Right lobe of liver (tissue), 6 donors: ENCODE measurements around the gene TMC4. TPM values are rescaled to one million over a fixed set of nuclear protein-coding genes. Genes with fewer than 3 reads are reported as not detected.

Experiments used
- ATAC-seq, 4 donors: fragments of 200-7000 bp; cut with Tn5 transposase; one replicate each; pipeline ENCODE4 v1.9.1; 2020; ENCODE audit warnings: mild to moderate bottlenecking in 4 of 4, moderate library complexity in 4 of 4
- DNase-seq, 3 donors: peaks; one replicate each; pipeline ENCODE4 v3.0.0-alpha.2; 2020
- H3K27ac ChIP-seq, 3 donors: fragments of 200-600 bp; one replicate each; pipeline ENCODE4 v1.8.0; 2022
- H3K27me3 ChIP-seq, 2 donors: fragments of 200-600 bp; one replicate each; pipeline ENCODE4 v1.8.0; 2022
- H3K36me3 ChIP-seq, 4 donors: fragments of 200-600 bp; sonication (generic) in 1 of 4; one replicate each; pipeline versions ENCODE4 v1.5.1 to v1.8.0; 2017 to 2022; ENCODE audit warnings: control low read depth in 1 of 4
- H3K4me1 ChIP-seq, 4 donors: fragments of 200-600 bp; sonication (generic) in 1 of 4; one replicate each; pipeline versions ENCODE4 v1.5.1 to v1.8.0; 2017 to 2022; ENCODE audit warnings: control low read depth in 1 of 4
- H3K4me3 ChIP-seq, 3 donors: fragments of 200-600 bp; one replicate each; pipeline ENCODE4 v1.8.0; 2022
- H3K9me3 ChIP-seq, 4 donors: fragments of 200-600 bp; sonication (generic) in 1 of 4; one replicate each; pipeline versions ENCODE4 v1.5.1 to v1.8.0; 2017 to 2022; ENCODE audit warnings: control low read depth in 1 of 4
- POLR2A ChIP-seq: fragments of 450-650 bp; IDR thresholded peaks from one replicate; pipeline ENCODE4 v1.6.1; 2017; ENCODE audit warnings: antibody characterized with exemption, mild to moderate bottlenecking
- WGBS: methylation state at CpG from one replicate; pipeline ENCODE4 v1.1.6; 2018; ENCODE audit warnings: low coverage, low lambda C conversion rate; ENCODE audit not compliant: insufficient coverage; ENCODE audit errors: missing lambda C conversion rate; 5-methylcytosine and 5-hydroxymethylcytosine counted together
- intact Hi-C, 2 donors: fragments of 100-400 bp; cut with DNase I; formaldehyde crosslinking; loops; one replicate each; pipeline versions ENCODE4 v1.11.2 to v1.14.1; 2022
- total RNA-seq, 6 experiments: library from RNA; depleted of rRNA in 2 of 6; stranded (reverse); fragments of >200 nt in 2 of 6; fragmentation: NEBNext Ultra II Directional in 3 of 6; extraction: Animal tissue kit (Norgen Biotek cat#: 25700) in 3 of 6; gene quantifications; one replicate each; pipeline versions ENCODE4 v1.1.0 to v1.2.4, GENCODE V29; 2016 to 2023
- TF ChIP-seq, protein P1 (sequence below), 4 donors: fragments of 200-600 bp in 3 of 4; fragments of 450-650 bp in 1 of 4; IDR thresholded peaks; one replicate each; pipeline versions ENCODE4 v1.5.1 to v1.8.0; 2016 to 2022; ENCODE audit warnings: antibody characterized with exemption in 4 of 4, mild to moderate bottlenecking in 2 of 4
- donor health status: DM: no; HTN: yes; CAD: no.
- donor health status: DM: no; HTN: no; CAD: no.
- donor health status: DM: no; HTN: no; CAD: no.
- donor health status: DM: no; HTN: yes; CAD: no.
- donor health status: DM: no; HTN: yes; CAD: no.

TMC4 gene
- total RNA-seq, 6 experiments from 2014 or later, result 0.18 to 2.4 (median 1.1) TPM

DNA sequence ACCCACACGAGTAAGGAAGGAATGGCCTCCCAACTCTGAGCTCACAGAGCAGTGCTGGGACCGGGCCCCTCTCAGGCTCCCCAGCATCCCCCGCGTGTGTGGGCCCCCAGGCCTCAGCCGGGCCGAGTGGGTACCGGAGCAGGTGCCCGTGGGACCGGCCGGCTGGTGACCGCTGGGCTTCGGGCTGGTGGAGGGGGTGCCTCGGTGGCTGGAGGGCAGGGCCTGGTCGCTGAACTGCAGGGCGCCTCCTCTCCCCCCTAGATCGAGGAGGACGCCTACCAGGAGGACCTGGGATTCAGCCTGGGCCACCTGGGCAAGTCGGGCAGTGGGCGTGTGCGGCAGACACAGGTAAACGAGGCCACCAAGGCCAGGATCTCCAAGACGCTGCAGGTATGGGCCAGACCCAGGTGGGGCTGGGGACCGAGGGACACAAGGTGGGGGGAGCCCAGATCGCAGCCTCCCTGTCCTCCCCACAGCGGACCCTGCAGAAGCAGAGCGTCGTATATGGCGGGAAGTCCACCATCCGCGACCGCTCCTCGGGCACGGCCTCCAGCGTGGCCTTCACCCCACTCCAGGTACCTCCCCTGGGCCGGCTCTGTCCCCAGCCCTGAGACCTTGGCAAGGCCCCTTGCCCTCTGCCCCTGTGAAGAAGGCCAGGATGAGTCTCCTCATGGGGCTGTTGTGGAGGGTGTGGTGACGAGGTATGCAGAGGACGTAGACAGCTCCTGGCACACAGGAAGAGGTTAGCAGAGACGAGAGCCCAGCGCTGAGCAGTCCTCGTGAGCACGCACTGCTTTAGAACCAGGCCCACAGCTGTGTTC, 44.0 kb downstream of the TMC4 start:
- no peak for TF ChIP-seq POLR2A
- TF ChIP-seq, protein P1, sequence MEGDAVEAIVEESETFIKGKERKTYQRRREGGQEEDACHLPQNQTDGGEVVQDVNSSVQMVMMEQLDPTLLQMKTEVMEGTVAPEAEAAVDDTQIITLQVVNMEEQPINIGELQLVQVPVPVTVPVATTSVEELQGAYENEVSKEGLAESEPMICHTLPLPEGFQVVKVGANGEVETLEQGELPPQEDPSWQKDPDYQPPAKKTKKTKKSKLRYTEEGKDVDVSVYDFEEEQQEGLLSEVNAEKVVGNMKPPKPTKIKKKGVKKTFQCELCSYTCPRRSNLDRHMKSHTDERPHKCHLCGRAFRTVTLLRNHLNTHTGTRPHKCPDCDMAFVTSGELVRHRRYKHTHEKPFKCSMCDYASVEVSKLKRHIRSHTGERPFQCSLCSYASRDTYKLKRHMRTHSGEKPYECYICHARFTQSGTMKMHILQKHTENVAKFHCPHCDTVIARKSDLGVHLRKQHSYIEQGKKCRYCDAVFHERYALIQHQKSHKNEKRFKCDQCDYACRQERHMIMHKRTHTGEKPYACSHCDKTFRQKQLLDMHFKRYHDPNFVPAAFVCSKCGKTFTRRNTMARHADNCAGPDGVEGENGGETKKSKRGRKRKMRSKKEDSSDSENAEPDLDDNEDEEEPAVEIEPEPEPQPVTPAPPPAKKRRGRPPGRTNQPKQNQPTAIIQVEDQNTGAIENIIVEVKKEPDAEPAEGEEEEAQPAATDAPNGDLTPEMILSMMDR (IDR thresholded peaks at IDR 0.05), result no peak
- no peaks in the 10 kb centered on the region for H3K9me3 ChIP-seq
- H3K4me1 ChIP-seq, result no peaks in the 10 kb centered on the region
- H3K4me3 ChIP-seq, result no peak overlapping the region
- 80% methylated on average over 2 of the region's 41 CpGs for WGBS
- H3K36me3 ChIP-seq, result peaks cover 0 to 64% (median 23%) of the 10 kb centered on the region in 4 donors
- intact Hi-C loops, result no loop called here
- no peaks in the 10 kb centered on the region for H3K27me3 ChIP-seq
- ATAC-seq, result peak in 1 of 4 donors; percentile 6
- H3K27ac ChIP-seq, result no peak overlapping the region
- DNase-seq, result no peak

DNA sequence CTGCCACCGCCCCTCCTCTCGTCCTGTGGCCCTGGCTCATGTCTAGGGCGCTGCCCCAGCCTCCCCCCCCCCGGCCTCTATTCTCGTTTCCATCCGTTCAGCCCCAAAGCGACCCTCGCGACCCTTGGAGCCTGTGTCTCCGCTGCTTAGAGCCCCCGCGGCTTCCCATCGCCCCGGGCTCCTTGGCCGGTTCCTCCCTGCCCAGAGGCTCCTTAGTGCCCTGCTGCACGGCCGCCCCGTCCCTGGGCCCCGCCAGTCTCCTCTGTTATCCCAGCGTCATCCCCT, 44.6 kb downstream of the TMC4 start:
- no peak for TF ChIP-seq POLR2A
- TF ChIP-seq, protein P1 (IDR thresholded peaks at IDR 0.05), result no peak
- ATAC-seq (no peak), DNase-seq (no peak)
- no peaks in the 10 kb centered on the region for H3K4me1 ChIP-seq
- intact Hi-C loops, result no loop called here
- no peak overlapping the region for H3K27ac ChIP-seq
- no peaks in the 10 kb centered on the region for H3K9me3 ChIP-seq
- H3K4me3 ChIP-seq, result no peak overlapping the region
- no peaks in the 10 kb centered on the region for H3K27me3 ChIP-seq
- WGBS, result 83% methylated on average over 12 of the region's 20 CpGs
- H3K36me3 ChIP-seq, result peaks cover 0 to 70% (median 26%) of the 10 kb centered on the region in 4 donors

DNA sequence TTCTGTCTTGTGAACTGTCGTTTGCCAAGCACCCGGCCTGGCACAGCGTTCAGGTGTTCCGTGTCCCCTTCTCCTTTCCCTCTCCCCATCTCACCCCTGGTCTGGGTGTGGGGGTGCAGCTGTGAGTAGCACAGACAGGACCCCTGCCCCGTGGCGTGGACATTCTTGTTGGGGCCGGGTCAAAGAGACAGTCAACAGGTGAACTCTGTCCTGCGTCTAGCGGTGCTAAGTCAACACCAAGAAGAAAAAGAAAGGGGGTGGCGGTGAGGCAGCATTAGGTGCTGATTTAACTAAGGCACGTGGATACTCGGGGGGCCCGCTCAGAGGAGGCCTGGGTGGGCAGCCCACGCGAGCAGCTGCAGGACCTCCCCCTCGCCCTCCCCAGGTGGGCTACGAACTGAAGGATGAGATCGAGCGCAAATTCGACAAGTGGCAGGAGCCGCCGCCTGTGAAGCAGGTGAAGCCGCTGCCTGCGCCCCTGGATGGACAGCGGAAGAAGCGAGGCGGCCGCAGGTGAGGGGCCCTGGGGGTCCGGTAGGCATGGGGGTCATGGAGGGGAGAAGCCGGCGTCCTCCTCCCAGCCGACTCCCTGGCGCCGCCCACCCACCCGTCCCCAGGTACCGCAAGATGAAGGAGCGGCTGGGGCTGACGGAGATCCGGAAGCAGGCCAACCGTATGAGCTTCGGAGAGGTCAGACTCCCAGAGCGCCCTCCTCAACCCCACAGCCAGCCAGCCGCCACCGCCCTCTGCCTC, 45.1 kb downstream of the TMC4 start:
- Histone ChIP-seq H3K9me3 (no peaks in the 10 kb centered on the region), H3K4me1 (no peaks in the 10 kb centered on the region), H3K27me3 (no peaks in the 10 kb centered on the region), H3K4me3 (no peak overlapping the region), H3K36me3 (peaks cover 0 to 72% (median 27%) of the 10 kb centered on the region in 4 donors), H3K27ac (no peak overlapping the region)
- DNase-seq (no peak), ATAC-seq (no peak)
- 87% methylated on average over 10 of the region's 44 CpGs for WGBS
- TF ChIP-seq POLR2A, result no peak
- TF ChIP-seq, protein P1 (IDR thresholded peaks at IDR 0.05), result no peak
- intact Hi-C loops, result no loop called here

DNA sequence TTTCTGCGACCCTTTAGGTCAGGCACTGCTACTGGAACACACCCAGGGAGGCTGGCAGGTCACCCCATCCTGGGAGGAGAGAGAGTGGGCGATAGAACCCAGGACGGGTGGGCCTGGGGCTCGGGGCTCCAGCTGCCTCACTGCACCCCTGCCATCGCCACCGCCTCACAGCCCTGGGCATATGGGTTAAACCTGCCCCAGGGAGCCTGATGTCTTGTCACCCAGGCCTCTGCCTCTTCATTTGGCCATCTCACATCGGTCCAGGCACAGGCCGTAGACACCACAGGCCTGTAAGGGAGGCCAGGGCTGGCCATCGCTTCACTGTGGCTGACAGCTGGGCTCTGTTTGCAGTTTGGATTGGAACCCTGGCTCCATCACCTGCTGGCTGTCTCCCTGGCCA, 47.2 kb downstream of the TMC4 start:
- DNase-seq (no peak), ATAC-seq (no peak)
- Histone ChIP-seq H3K36me3 (peaks cover 0 to 74% (median 27%) of the 10 kb centered on the region in 4 donors), H3K4me1 (no peaks in the 10 kb centered on the region), H3K27ac (no peak overlapping the region), H3K9me3 (no peaks in the 10 kb centered on the region), H3K4me3 (no peak overlapping the region), H3K27me3 (no peaks in the 10 kb centered on the region)
- no CpG with 5 or more reads among the region's 9 CpGs for WGBS
- intact Hi-C loops, result no loop called here
- no peak for TF ChIP-seq POLR2A
- TF ChIP-seq, protein P1 (IDR thresholded peaks at IDR 0.05), result no peak
